Hematopoietic multipotent progenitor cell treated with erythropoietin and hydrocortisone succinate and interleukin-3 and kit ligand, for 8 days (in vitro differentiated cells): ENCODE data around the gene HES1.
"Not testable (repeated sequence)": the region's sequence is repeated elsewhere in the genome, so short reads cannot be mapped to it uniquely, and the experiment has no call there.

Experiments used
- DNase-seq: peaks from one replicate; pipeline ENCODE4 v3.0.0-alpha.2; 2015

HES1 gene

DNA sequence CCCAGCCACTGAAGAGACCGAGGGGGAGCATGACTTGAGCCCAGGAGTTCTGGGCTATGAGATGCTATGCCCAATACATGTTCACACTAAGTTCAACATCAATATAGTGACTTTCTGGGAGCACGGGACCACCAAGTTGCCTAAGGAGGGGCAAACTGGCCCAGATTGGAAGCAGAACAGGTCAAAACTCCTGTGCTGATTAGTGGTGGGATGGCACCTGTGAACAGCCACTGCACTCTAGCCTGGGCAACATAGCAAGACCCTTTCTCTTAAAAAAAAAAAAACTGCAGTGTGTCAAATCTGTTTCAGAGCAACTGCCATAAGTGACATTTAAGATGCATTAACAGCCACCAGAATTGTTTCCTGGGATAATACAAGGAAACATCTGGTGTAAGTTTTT, 9.8 kb downstream of the HES1 start:
- DNase-seq = no peak

DNA sequence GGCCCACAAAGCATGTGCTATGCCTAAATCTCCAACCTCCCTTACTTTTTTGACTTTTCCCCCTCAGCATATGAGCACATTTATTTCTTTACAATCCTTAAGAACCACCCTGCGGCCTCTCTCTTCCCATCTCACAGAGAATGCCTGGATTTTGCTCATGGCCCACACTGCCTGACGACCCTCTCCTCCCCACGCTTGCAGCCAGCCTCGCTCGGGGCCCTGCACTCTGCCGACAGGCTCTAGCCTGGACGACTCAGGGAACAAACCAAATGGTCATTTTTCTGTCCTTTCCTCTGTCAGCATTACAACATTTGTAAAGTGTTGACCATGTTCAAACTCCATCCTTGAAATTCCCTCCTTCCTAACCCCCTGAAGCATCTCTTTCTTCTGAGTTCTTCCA, 11.7 kb downstream of the HES1 start:
- no peak for DNase-seq

DNA sequence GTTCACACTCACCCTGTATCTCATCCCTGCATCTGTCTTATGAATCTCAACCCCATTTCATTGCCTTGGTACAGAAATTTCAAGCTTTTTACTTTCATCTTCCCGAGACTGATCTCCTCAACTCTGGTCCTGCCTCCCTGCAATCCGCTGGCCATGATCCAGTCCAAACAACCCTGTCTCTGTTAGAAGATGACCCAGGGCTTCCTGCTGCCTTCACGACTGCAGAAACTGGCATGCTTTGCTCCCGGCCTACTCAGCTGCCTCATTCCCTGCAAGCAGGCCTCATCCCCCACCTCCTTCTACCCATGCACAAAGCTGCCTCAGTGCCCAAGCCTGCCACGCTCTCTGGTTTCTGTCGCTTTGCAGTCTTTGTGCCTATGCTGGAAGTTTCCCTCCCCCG, 12.4 kb downstream of the HES1 start:
- DNase-seq = no peak

DNA sequence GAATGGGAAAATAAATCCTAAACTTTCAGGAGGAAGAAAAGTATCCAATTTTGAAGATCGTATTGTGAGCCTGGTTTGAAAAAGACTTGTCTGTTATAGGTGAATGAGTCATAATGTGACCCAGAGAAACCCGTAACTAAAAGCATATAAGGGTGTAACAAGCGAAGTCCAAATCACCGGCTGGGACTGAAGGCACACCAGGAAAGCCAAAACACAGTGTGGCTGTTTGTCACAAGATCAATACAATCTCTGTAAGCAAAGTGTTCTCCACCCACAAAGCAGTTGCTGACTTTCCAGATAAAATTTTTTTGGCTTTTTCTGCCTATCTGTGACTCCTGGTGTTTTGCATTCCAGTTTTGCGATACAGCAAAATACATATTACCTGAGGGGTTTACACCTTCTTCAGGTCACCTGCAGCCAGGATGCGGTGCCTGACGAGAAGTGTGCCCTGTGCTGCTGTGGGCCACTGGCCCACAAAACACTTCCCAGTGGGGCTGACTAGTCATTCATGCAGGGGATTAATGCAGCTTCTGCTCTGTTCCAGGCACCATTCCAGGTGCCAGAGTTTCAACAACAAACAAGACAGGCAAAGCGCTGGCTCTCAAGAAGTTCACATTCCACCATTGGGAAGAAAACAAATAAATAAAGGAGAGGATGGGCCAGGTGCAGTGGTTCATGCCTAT, 14.4 kb downstream of the HES1 start:
- DNase-seq = peak; percentile 78

DNA sequence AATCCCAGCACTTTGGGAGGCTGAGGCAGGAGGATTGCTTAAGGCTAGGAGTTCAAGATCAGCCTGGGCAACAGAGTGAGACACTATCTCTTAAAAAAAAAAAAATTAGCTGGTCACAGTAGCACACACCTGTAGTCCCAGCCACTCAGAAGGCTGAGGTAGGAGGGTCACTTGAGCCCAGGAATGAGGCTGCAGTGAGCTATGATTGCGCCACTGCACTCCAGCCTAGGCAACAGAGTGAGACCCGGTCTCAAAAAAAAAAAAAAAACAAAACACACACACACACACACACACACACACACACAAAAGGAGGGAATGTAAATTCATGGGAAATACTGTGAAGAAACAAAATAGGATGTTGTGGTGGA, 15.0 kb downstream of the HES1 start:
- DNase-seq = not testable (repeated sequence)

DNA sequence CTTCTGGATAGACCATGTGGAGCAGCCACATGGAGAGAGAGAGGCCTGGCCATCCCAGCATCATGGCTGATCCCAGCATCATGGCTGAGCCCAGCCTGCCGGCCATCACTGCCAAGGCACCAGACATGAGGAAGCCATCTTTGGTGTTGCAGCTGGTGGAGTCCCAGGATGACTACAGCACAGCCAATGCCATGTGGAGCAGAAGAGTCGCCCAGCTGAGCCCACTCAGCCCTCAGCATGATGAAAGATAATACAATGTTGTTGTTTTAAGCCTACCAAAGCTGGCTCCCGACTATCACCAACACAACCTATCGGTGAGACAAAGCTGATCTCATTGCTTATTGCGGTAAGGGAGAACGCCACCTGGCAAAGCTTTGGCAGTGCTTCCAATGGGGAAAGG, 18.4 kb downstream of the HES1 start:
- DNase-seq = no peak

DNA sequence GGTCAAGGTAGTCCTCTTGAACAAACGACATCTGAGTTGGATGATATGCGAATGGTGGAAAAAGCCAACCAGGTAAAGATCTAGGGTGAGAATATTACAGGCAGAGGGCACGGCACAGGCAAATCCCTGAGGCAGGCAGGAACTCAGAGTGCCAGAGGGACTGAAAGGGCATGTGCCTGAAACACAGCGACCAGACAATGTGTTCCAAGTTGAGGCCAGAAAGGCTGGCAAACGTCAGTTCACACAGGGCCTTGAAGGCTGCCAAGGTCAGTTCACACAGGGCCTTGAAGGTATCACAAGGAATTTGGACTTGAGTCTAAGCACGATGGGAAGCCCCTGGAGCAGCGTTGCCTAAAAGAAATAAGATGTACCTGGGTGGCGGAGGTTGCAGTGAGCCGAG, 20.1 kb downstream of the HES1 start:
- no peak for DNase-seq

DNA sequence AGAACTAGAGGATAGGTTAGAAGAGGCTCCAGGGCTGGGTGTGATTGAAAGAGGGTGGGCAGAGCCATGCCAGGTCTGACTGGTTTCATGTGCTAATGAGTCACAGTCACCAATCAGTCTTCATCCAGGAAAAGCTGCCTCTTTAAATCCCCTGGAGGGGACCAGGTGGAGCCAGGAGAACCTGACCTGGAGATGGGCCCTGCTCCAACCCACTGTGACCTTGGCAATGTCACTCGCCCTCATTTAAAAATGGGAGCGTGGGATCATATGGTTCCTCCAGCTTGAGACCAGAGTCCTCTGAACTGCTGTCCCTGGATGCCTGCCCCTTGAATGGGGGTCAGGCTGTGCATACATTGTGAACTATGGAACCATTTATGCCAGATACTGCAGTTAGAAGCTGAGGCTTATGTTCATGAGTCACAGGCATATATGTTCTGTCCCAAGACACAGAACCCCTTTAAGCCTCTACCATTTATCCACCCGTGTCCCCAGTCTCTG, 23.0 kb downstream of the HES1 start:
- DNase-seq = no peak

DNA sequence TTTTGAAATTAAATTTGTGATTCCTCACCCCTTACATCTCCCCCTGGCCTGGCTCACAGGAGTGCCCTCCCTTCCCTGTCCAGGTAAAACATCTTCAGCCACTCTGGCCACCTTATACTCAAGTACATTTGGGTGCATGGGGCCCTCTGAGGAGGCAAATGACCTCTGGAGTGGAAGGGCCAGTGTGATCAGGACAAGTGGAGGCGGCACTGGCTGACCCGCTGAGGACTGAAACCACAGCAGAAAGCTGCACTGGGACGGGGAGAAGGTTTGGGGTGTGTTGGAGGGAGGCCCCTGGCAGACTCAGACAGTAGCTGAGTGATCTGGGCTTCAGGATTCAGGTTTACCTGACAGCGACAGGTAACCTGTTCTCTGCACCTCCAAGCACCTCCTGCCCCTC, 24.2 kb downstream of the HES1 start:
- DNase-seq = no peak

DNA sequence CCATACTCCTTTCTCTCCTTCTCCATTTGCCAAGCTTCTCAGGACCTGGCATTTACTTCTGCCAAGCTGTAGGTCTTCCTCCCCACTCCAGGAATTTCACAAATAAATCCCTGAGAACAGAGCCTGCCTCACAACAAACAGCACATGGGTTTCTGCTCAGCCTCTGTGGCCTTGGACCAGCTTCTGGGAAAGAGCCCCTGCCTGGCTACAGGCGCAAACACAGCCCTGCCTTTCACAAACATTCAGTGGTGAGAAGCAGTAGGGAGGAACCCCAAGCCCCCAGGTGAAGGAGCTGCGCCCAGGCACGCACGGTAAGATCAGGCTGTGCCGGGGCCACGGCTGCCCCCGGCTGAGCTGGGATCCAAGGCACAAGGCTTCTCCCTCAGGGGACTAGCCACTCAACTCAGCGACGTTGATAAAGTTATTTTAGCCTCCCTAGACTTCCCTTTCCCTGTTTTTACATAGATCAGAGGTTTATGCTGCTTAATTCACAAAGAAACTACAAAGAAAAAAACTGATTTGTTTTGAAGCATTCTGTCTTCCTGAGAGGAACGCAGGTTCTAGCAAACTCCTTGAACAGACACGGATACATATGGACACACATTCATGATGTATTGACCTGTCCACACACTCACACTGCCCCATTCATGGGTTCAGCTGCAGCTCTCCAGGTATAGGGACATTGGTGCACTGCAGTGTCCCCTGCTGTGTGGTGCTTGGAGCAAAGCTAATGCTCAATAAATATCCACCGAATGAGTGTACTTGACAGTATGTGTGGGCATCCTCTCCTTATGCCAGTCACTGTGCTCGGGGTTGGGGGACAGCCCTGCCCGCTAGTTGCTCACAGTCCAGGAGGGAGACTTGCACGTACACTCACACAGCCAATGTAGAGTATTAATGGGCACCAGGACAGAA, 25.4 kb downstream of the HES1 start:
- DNase-seq = no peak

DNA sequence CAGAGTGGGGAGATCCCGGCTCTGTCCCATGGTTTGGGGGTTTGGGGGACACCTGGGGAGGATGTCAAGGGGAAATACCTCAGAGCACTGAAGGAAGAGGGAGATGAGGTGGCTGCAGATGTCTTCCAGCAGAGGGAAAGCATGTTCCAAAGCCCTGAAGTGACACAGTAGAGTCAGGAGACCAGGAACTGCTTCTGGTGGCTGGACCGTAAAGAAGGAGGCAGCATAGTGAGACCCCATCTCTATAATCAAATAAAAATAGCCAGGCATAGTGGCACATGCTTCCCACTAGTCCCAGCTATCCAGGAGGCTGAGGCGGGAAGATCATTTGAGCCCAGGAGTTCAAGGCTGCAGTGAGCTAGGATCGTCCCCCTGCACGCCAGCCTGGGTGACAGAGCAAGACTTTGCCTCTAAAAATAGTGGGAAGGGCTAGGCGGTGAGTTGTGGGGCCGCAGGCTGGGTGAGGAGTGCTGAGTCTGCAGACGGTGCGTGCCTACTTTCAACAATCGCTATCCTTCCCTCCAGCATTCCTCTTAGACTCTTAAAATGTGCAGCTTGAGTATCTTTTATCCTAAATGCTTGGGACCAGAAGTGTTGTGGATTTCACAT, 26.2 kb downstream of the HES1 start:
- no peak for DNase-seq

DNA sequence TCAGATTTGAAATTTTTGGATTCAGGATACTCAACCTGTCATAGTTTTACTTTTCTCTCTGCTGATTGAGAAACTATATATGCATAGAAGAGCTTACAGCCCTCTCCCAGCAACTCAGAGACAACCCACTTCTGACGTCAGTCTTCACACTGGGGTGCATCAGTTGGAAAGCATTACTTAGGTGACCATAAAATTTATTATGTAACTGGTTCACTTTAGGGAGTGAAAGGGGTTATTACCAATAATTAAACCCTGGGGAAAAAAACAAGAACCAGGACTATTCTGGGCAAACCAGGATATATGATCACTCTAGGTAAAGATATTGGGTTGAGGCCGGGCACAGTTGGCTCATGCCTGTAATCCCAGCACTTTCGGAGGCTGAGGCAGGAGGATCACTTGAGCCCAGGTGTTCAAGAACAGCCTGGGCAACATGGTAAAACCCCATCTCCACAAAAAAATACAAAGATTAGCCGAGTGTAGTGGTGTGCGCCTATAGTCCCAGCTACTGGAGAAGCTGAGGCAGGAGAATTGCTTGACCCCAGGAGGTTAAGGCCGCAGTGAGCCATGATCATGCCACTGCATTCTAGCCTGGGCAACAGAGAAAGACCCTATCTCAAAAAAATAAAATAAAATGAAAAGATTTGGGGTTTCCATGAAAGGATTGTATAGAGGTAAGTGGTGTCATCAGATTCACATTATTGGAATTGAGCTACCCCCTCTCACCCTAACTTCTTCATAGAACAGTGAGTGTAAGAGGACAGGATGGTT, 27.1 kb downstream of the HES1 start:
- no peak for DNase-seq

DNA sequence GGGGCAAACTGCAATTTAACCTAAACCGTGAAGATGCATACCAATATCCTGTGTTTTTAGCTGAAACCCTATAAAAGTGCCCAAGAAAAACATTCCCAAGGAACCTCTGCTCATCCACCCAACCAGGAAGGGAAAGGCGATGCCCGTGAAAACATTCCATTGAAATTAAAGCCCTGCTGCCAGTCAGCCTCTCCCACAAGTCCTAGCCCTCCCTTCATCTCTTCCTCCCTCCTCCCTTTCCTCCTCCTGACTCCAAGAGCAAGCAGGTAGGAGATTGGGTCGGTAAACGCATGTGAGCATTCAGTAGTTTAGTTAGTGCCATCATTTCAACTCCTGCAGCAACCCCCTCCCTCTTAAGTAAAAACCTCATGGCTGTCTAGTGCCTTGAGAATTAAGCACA, 27.7 kb downstream of the HES1 start:
- DNase-seq = no peak

DNA sequence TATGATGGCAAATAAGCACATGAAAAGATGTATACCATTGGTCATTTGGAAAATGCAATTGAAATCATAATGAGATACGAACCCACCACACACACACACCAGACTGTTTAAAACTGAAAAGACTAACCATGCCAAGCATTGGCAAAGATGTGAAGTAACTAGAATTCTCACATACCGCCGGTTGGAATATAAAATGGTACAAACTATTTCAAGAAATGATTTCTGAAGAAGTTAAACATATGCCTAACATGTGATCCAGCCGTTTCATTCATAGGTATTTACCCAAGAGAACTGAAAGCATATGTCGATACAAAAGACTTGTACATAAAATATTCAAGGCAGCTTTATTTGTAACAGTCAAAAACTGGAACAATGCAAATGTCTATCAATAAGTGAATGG, 28.9 kb downstream of the HES1 start:
- DNase-seq = no peak

DNA sequence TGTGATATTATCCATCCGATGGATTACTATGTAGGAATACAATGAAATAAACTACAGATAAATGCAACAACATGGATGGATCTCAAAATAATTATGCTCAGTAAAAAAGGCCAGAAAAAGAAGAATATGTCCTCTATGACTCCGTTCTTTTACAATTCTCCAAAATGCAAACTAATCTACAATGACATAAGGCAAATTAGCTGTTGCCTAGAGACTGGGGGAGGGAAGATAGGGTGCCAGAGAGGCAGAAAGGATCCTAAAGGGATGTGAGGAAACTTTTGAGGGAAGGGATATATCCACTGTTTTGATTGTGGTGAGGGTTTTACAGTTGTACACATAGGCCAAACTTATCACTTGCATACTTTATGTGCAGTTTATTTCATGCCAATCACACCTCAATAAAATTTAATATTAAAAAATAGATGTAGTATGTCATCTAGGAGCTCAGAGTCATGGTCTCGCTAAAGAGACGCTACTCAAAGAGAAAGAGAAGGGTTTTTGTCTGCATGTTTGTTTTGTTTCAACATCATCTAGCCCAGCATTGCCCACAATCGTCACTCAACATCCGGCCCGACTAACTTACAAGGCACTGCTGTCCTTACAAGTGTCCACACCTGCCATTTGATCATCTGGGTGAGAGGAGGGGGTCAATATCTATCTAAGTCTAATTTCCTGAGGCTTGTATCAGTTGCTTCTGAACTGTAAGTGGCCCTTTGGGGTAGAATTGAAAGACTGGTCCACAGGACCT, 29.5 kb downstream of the HES1 start:
- no peak for DNase-seq

DNA sequence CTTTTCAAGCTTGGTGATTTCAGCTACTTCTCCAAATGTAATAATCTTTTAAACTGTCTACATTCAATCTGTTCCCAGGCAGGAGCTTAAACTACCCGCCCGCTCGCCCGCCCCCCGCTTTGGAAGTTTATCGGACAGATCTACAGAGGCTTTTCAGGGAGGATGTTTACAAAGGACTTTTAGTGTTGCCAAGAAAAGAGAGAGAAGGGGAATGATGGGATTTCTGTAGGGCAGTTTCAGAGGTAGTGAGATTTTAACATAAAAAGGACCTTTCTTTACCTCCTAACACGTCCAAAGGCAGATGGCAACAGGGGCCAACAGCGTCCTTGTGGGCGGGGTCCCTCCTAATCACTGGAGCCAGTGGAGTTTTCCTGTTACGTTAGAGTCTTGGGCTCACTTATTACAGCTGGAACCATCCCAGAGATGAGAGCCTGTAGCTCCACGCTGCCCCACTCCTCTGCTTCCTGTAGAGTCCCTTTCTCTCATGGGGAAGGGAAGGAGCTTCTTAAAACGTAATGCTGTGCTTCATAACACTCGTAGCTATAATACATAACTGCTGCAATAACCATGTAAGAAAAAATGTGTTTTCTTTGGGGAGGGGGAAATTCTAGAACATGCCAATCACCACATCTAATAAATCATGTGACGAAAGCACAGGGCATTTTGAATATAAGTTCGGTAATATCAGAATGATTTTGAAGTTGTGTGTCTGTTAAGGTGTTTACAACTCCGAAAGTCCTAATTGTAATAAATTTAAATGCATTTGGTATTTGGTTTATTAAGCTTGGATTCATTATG, 30.9 kb downstream of the HES1 start:
- DNase-seq = no peak

DNA sequence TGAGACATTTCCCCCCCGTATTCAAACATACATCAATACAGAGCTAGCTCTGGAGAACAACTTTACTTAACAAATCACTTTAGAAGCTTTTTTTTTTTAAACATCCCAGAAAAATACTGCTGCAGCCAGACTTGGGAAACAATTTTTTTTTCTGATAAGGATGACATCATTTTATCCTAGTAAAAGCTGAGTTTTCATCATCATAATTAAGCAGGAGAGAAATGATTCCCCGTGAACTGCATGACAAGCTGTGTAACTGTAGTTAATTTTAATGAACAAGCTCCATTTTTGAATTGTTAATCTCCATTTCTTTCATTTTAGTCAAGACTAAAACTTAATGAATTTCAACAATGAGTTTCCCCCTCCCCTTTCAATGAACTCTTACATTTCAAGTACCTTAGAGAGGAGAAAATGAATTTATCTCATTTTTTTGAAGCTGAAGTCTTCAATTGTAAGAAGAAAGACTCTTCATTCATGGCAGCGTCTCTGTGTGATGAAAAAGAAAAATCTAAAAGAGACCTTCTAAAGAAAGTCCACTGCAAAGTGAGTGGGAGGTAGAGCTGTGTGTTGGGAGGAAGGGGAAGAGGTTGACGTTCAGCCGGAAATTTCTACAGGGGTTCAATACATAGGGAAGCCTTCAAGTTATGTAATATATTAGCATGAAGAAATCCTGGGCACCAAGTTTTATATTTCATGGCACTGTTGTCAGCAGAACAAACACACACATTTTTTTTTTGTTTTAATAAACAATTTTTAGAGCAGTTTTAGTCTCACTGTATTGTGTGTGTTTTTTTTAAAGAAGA, 31.7 kb downstream of the HES1 start:
- DNase-seq = no peak

DNA sequence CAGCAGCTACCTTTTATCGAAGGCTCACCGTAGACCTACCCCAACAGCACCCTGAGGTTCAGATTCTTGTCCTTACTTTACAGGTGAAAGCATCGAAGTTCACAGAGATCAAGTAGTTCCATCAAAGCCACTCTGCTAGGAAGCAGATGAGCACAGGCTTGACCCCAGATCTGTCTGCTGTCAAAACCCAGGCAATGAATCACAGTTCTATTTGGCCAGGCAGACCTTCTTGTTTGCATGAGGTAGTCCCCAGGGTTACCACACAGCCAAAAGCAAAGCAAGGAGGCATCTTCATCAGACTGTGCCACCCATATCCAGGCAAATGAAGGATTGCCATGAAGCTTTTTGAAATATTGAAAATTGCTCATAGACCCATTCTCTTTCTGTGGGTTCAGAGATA, 33.0 kb downstream of the HES1 start:
- DNase-seq = no peak

DNA sequence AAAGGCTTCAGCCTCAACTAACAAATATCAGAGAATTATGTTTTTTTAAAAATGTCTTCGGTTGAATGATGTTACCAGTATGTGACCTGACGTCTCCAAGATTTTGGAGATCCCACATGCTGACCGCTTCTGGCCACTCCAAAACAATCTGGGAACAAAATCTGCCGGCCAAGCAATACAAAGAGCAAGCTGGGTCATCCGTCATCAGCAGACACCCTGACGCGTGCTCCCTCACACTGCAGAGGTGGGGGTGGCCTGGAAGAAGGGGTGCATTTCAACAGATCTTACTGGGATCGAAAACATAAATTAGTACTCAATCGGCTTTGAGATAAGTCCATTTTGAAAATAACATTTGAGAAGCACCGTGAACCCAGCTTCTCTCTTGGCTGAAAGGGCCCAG, 33.6 kb downstream of the HES1 start:
- DNase-seq = no peak

DNA sequence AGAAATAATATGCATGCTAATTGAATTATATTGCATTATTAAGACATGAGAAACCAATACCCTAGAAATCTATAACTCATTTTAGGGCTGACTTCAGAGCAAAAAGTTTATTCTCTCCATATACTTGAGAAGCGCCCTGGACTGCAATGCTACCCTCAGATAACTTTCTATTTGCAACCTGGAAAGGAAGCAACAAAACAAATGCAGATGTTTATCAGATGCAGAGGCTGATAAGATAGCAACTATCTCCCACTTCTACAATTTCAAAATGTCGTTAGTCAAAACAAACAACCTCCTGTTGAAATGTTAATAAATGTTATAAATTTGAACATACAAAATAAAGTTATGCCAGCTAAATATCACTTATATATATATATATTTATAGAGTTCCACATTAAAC, 34.8 kb downstream of the HES1 start:
- no peak for DNase-seq

DNA sequence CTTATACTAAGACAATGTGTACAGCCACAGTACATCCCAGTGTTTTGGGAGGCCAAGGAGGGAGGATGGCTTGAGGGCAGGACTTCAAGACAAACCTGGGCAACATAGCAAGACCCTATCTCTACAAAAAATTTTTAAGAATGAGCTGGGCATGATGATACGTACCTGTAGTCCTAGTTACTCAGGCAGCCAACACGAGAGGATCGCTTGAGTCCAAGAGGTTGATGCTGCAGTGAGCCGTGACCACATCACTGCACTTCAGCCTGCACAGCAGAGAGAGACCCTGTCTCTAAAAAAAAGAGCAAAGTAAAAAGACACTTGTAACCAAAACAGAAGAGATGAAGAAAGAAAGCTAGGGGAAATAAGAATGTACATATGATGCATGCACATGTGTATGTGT, 38.5 kb downstream of the HES1 start:
- DNase-seq = no peak
